Upper lobe of left lung (tissue), 4 donors: ENCODE results near the gene INO80C.

Experiments
- CTCF ChIP-seq, 6 experiments: fragments of 450-650 bp in 4 of 6; fragments of 200-600 bp in 2 of 6; sonication (generic) in 2 of 6; IDR thresholded peaks; one replicate each; pipeline ENCODE4 v1.5.1; 2016 to 2019; ENCODE audit warnings: antibody characterized with exemption in 6 of 6
- POLR2A ChIP-seq, 4 donors: fragments of 450-650 bp; IDR thresholded peaks; one replicate each; pipeline ENCODE4 v1.5.1; 2016 to 2017; ENCODE audit warnings: antibody characterized with exemption in 4 of 4, mild to moderate bottlenecking in 2 of 4
- POLR2AphosphoS5 ChIP-seq, 2 donors: sonication (generic); formaldehyde crosslinking; IDR thresholded peaks; one replicate each; pipeline ENCODE4 v1.5.1; 2017; ENCODE audit warnings: antibody characterized with exemption in 2 of 2

- TF ChIP-seq POLR2AphosphoS5 (IDR thresholded peaks at IDR 0.05) (no peak), CTCF (IDR thresholded peaks at IDR 0.05) (no peak), POLR2A (IDR thresholded peaks at IDR 0.05) (no peak)
Measured at GRCh38 chr18:35511428-35511827, 13.7 kb upstream of the INO80C start.
